MM.1S (cell line): ENCODE data around the gene RBFOX2.

ENCODE experiments used
- EZH2phosphoT487 ChIP-seq: fragments of 300-600 bp; sonication (generic); IDR thresholded peaks from 2 replicates; pipeline ENCODE4 v1.6.1; 2018; ENCODE audit warnings: antibody characterized with exemption, low read length
- TF ChIP-seq, protein P1 (sequence below): fragments of 300-600 bp; sonication (generic); IDR thresholded peaks from 2 replicates; pipeline ENCODE4 v1.5.1; 2016; ENCODE audit warnings: antibody characterized with exemption, low read length, mixed read lengths

DNA sequence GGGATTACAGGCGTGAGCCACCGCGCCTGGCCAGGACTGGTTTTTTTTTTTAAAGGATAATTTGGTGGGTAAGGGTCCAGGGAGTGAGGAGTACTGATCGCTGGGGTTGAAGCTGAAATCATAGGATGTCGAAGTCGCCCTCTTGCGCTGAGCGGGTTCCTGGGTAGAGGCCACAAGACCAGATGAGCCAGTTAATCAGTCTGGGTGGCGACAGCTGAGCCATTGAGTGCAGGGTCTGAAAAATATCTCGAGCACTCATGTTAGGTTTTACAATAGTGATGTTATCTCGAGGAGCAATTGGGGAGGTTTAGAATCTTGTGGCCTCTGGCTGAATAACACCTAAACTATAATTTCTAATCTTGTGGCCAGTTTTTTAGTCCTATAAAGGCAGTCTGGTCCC is 303.1 kb downstream of the RBFOX2 start:
- TF ChIP-seq, protein P1, sequence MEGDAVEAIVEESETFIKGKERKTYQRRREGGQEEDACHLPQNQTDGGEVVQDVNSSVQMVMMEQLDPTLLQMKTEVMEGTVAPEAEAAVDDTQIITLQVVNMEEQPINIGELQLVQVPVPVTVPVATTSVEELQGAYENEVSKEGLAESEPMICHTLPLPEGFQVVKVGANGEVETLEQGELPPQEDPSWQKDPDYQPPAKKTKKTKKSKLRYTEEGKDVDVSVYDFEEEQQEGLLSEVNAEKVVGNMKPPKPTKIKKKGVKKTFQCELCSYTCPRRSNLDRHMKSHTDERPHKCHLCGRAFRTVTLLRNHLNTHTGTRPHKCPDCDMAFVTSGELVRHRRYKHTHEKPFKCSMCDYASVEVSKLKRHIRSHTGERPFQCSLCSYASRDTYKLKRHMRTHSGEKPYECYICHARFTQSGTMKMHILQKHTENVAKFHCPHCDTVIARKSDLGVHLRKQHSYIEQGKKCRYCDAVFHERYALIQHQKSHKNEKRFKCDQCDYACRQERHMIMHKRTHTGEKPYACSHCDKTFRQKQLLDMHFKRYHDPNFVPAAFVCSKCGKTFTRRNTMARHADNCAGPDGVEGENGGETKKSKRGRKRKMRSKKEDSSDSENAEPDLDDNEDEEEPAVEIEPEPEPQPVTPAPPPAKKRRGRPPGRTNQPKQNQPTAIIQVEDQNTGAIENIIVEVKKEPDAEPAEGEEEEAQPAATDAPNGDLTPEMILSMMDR: no peak
- no peak for TF ChIP-seq EZH2phosphoT487
